Superior temporal gyrus (tissue), 1 donor: ENCODE results near the gene ARHGEF4.
"Not testable (repeated sequence)": the region's sequence is repeated elsewhere in the genome, so short reads cannot be mapped to it uniquely, and the experiment has no call there.

Experiments used
- DNase-seq: peaks from one replicate; pipeline ENCODE4 v3.0.0-alpha.2; 2016; ENCODE audit errors: extremely low spot score

The ARHGEF4 gene

GRCh38 chr2:131050896-131051295 lies 214.2 kb downstream of the ARHGEF4 start:
- DNase-seq, result no peak

- DNase-seq, result no peak
Measured at GRCh38 chr2:131052741-131053263, 216.1 kb downstream of the ARHGEF4 start.

- no peak for DNase-seq
Measured at GRCh38 chr2:131054488-131054887, 217.8 kb downstream of the ARHGEF4 start.

GRCh38 chr2:131055169-131056065 lies 218.7 kb downstream of the ARHGEF4 start:
- DNase-seq, result peak; percentile 24

- DNase-seq, result peak; percentile 72
Measured at GRCh38 chr2:131056204-131056931, 219.7 kb downstream of the ARHGEF4 start.

GRCh38 chr2:131056932-131057287 lies 220.2 kb downstream of the ARHGEF4 start:
- DNase-seq, result no peak

GRCh38 chr2:131058214-131058843 lies 221.6 kb downstream of the ARHGEF4 start:
- DNase-seq, result no peak

- DNase-seq, result peak; percentile 95
Measured at GRCh38 chr2:131058920-131059319, 222.2 kb downstream of the ARHGEF4 start.

GRCh38 chr2:131063501-131064283 lies 227.0 kb downstream of the ARHGEF4 start:
- no peak for DNase-seq

- no peak for DNase-seq
Measured at GRCh38 chr2:131064589-131065512, 228.1 kb downstream of the ARHGEF4 start.

- DNase-seq, result no peak
Measured at GRCh38 chr2:131067465-131068125, 230.9 kb downstream of the ARHGEF4 start.

- not testable (repeated sequence) for DNase-seq
Measured at GRCh38 chr2:131068172-131068571, 231.5 kb downstream of the ARHGEF4 start.

- DNase-seq, result not testable (repeated sequence)
Measured at GRCh38 chr2:131075578-131075977, 238.9 kb downstream of the ARHGEF4 start.

GRCh38 chr2:131076707-131077106 lies 240.0 kb downstream of the ARHGEF4 start:
- no peak for DNase-seq

- DNase-seq, result no peak
Measured at GRCh38 chr2:131077182-131077846, 240.6 kb downstream of the ARHGEF4 start.

GRCh38 chr2:131077966-131078365 lies 241.3 kb downstream of the ARHGEF4 start:
- no peak for DNase-seq

- not testable (repeated sequence) for DNase-seq
Measured at GRCh38 chr2:131079931-131080330, 243.2 kb downstream of the ARHGEF4 start.

- no peak for DNase-seq
Measured at GRCh38 chr2:131081190-131081589, 244.5 kb downstream of the ARHGEF4 start.

- no peak for DNase-seq
Measured at GRCh38 chr2:131085646-131086045, 248.9 kb downstream of the ARHGEF4 start.
